ENCODE results near the gene VAV2.

The VAV2 gene

GRCh38 chr9:133937120-133937519, 55.0 kb downstream of the VAV2 start:
- in situ Hi-C loops (cut with MboI; ENCODE audit: low sequenced_read_pairs, unreplicated experiment): no loop called here
- no peak for DNase-seq (ENCODE audit: low spot score)
- no peak for TF ChIP-seq CTCF (IDR thresholded peaks at IDR 0.05; ENCODE audit: borderline replicate concordance, control extremely low read depth, extremely low read depth, insufficient read depth, missing control alignments)

GRCh38 chr9:133935328-133936005, 56.7 kb downstream of the VAV2 start:
- TF ChIP-seq CTCF (IDR thresholded peaks at IDR 0.05; ENCODE audit: borderline replicate concordance, control extremely low read depth, extremely low read depth, insufficient read depth, missing control alignments): no peak
- in situ Hi-C loops (cut with MboI; ENCODE audit: low sequenced_read_pairs, unreplicated experiment): no loop called here
- DNase-seq (ENCODE audit: low spot score): no peak

- no peak for TF ChIP-seq CTCF (IDR thresholded peaks at IDR 0.05; ENCODE audit: borderline replicate concordance, control extremely low read depth, extremely low read depth, insufficient read depth, missing control alignments)
- in situ Hi-C loops (cut with MboI; ENCODE audit: low sequenced_read_pairs, unreplicated experiment): no loop called here
- DNase-seq (ENCODE audit: low spot score): no peak
Measured at GRCh38 chr9:133934482-133935232, 57.5 kb downstream of the VAV2 start.

GRCh38 chr9:133933426-133934026, 58.6 kb downstream of the VAV2 start:
- TF ChIP-seq CTCF (IDR thresholded peaks at IDR 0.05; ENCODE audit: borderline replicate concordance, control extremely low read depth, extremely low read depth, insufficient read depth, missing control alignments): no peak
- in situ Hi-C loops (cut with MboI; ENCODE audit: low sequenced_read_pairs, unreplicated experiment): no loop called here
- DNase-seq (ENCODE audit: low spot score): no peak

GRCh38 chr9:133932633-133933032, 59.5 kb downstream of the VAV2 start:
- no peak for TF ChIP-seq CTCF (IDR thresholded peaks at IDR 0.05; ENCODE audit: borderline replicate concordance, control extremely low read depth, extremely low read depth, insufficient read depth, missing control alignments)
- in situ Hi-C loops (cut with MboI; ENCODE audit: low sequenced_read_pairs, unreplicated experiment): no loop called here
- DNase-seq (ENCODE audit: low spot score): no peak

GRCh38 chr9:133932181-133932580, 59.9 kb downstream of the VAV2 start:
- no peak for TF ChIP-seq CTCF (IDR thresholded peaks at IDR 0.05; ENCODE audit: borderline replicate concordance, control extremely low read depth, extremely low read depth, insufficient read depth, missing control alignments)
- no peak for DNase-seq (ENCODE audit: low spot score)
- in situ Hi-C loops (cut with MboI; ENCODE audit: low sequenced_read_pairs, unreplicated experiment): no loop called here

All from GM13976 (cell line).